Measurements from ENCODE around the gene SLC9A4. TPM values are rescaled to one million over a fixed set of nuclear protein-coding genes. Genes with fewer than 3 reads are reported as not detected.
"Not testable (repeated sequence)": the region's sequence is repeated elsewhere in the genome, so short reads cannot be mapped to it uniquely, and the experiment has no call there.

SLC9A4 gene
- total RNA-seq, 1 donor from 2014 or later = 7.9 TPM

DNA sequence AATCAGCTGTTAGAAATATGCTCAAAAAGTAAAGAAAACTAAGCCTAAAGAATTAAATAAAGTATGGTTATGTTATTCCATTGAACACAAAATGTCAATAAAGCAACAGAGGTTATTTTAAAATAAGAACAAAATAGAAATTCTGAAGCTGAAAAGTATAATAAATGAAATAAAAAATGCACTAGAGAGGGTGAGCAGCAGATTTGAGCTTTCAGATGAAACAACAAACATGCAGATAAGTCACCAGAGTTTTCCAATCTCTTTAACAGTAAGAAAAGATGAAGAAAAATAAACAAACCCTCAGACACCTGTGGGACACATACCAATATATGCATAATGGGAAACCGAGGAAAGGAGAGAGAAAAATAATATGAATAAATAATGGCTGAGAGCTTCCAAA is 76.0 kb downstream of the SLC9A4 start:
- DNase-seq (ENCODE audit: extremely low spot score, unreplicated experiment) = no peak
- H3K4me1 Mint-ChIP-seq (ENCODE audit: unreplicated experiment) = no peaks in the 10 kb centered on the region
- H3K27ac Mint-ChIP-seq = no peak overlapping the region
- no peaks in the 10 kb centered on the region for H3K27me3 Mint-ChIP-seq
- no peaks in the 10 kb centered on the region for H3K36me3 Mint-ChIP-seq
- TF ChIP-seq, protein P1, sequence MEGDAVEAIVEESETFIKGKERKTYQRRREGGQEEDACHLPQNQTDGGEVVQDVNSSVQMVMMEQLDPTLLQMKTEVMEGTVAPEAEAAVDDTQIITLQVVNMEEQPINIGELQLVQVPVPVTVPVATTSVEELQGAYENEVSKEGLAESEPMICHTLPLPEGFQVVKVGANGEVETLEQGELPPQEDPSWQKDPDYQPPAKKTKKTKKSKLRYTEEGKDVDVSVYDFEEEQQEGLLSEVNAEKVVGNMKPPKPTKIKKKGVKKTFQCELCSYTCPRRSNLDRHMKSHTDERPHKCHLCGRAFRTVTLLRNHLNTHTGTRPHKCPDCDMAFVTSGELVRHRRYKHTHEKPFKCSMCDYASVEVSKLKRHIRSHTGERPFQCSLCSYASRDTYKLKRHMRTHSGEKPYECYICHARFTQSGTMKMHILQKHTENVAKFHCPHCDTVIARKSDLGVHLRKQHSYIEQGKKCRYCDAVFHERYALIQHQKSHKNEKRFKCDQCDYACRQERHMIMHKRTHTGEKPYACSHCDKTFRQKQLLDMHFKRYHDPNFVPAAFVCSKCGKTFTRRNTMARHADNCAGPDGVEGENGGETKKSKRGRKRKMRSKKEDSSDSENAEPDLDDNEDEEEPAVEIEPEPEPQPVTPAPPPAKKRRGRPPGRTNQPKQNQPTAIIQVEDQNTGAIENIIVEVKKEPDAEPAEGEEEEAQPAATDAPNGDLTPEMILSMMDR (conservative IDR thresholded peaks at IDR 0.05) = no peak
- H3K9me3 Mint-ChIP-seq = peaks cover 9% of the 10 kb centered on the region
- H3K4me3 Mint-ChIP-seq = no peak overlapping the region

DNA sequence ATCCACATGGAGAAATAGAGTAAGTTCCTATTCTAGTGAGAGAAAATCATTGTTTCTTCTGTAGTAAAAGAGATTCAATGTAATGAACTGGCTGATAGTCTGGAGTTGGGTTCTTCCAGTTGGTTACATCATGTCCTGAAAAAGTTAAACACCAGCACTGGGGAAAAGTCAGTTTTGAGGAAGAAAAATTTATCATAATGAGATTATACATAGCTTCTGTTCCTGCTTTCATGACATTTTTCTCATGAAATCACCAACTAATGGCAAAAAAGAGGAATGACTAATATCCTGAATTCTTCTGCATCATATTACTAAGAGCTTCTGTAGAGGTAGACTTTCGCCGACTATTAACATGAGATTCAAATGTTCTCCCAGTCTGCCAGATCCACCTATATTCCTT is 77.1 kb downstream of the SLC9A4 start:
- H3K9me3 Mint-ChIP-seq = peaks cover 9% of the 10 kb centered on the region
- no peak overlapping the region for H3K27ac Mint-ChIP-seq
- no peak overlapping the region for H3K4me3 Mint-ChIP-seq
- TF ChIP-seq, protein P1 (conservative IDR thresholded peaks at IDR 0.05) = no peak
- no peaks in the 10 kb centered on the region for H3K4me1 Mint-ChIP-seq (ENCODE audit: unreplicated experiment)
- H3K27me3 Mint-ChIP-seq = no peaks in the 10 kb centered on the region
- H3K36me3 Mint-ChIP-seq = no peaks in the 10 kb centered on the region
- DNase-seq (ENCODE audit: extremely low spot score, unreplicated experiment) = no peak

DNA sequence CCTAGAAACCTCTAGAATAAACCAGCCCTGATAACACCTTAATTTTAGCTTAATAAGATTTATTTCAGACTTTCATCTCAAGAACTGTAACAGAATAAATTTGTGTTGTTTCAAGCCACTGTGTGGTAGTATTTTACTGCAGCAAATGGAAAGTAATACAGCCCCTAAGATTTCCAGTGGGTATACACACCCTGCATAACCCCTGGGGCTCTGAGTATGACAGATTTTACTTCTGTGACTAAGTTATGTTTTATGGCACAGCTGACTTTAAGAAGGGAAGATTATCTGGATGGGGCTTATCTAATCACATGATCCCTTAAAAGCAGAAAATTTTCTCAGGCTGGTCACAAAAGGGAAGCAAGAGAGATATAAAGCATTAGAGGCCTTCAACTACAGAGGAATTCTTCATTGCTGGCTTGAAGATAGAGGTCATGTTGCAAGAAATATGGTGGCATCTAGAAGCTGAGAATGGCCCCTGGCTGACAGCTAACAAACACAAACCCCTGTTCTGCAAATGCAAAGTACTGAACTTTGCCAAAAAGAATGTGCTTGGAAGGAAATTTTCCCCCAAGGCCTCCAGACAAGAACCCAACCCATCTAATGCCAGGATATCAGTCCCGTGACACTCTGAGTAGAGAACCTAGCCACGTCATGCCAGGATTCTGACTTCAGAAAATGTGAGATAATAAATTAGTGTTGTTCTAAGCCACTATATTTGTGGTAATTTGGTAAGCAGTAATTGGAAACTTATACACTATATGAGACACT is 78.5 kb downstream of the SLC9A4 start:
- TF ChIP-seq, protein P1 (conservative IDR thresholded peaks at IDR 0.05) = no peak
- no peaks in the 10 kb centered on the region for H3K27me3 Mint-ChIP-seq
- no peaks in the 10 kb centered on the region for H3K36me3 Mint-ChIP-seq
- no peak overlapping the region for H3K27ac Mint-ChIP-seq
- H3K4me3 Mint-ChIP-seq = no peak overlapping the region
- H3K9me3 Mint-ChIP-seq = peaks cover 9% of the 10 kb centered on the region
- no peaks in the 10 kb centered on the region for H3K4me1 Mint-ChIP-seq (ENCODE audit: unreplicated experiment)
- DNase-seq (ENCODE audit: extremely low spot score, unreplicated experiment) = no peak

DNA sequence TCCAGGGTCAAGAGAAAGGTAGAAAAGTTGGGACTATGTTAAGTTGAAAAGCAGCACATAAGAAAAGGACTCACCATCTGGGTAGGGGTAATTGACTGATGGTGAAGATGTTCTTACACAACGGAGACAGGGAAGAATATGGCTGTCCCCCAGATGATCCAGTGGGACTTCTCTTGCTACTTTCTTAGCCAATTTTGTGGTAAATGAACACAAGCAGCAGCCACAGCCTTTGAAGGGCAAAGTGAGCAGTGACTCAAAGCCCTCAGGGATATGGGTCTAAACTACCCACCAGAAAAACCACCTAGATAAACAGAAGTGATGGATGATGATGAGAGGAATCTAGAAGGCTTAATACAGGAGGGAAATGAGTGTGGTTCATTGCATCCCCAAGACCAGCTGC is 80.6 kb downstream of the SLC9A4 start:
- H3K36me3 Mint-ChIP-seq = no peaks in the 10 kb centered on the region
- DNase-seq (ENCODE audit: extremely low spot score, unreplicated experiment) = no peak
- H3K27ac Mint-ChIP-seq = no peak overlapping the region
- no peaks in the 10 kb centered on the region for H3K4me1 Mint-ChIP-seq (ENCODE audit: unreplicated experiment)
- no peaks in the 10 kb centered on the region for H3K27me3 Mint-ChIP-seq
- peaks cover 4% of the 10 kb centered on the region for H3K9me3 Mint-ChIP-seq
- TF ChIP-seq, protein P1 (conservative IDR thresholded peaks at IDR 0.05) = no peak
- no peak overlapping the region for H3K4me3 Mint-ChIP-seq

DNA sequence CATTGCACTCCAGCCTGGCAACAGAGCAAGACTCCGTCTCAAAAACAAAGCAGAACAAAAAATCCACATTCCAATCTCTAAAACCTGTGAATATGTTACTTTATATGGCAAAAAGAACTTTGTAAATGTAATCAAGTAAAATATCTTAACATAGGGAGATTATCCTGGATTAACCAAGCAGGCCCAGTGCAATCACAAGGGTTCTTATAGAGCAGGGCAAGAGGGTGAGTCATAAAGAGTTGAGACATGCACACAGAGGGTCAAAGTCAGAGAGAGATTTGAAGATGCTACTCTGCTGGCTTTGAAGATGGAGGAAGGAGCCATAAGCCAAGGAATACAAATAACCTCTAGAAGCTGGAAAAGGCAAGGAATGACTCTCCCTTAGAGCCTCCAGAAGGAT is 85.4 kb downstream of the SLC9A4 start:
- Mint-ChIP-seq H3K36me3 (no peaks in the 10 kb centered on the region), H3K4me1 (ENCODE audit: unreplicated experiment) (no peaks in the 10 kb centered on the region), H3K27me3 (no peaks in the 10 kb centered on the region), H3K4me3 (no peak overlapping the region), H3K9me3 (peaks cover under 1% of the 10 kb centered on the region), H3K27ac (no peak overlapping the region)
- no peak for DNase-seq (ENCODE audit: extremely low spot score, unreplicated experiment)
- TF ChIP-seq, protein P1 (conservative IDR thresholded peaks at IDR 0.05) = no peak

DNA sequence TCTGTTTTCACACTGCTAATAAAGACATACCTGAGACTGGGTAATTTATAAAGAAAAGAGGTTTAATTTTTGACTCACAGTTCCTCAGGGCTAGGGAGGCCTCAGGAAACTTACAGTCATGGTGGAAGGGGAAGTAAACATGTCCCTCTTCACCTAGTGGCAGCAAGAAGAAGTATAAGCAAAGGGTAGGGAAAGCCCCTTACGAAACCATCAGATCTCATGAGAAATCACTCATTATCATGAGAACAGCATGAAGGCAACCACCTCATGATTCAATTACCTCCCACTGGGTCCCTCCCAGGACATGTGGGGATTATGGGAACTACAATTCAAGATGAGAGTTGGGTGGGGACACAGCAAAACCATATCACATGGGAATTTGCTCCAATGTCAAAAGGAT is 89.5 kb downstream of the SLC9A4 start:
- not testable (repeated sequence) for DNase-seq (ENCODE audit: extremely low spot score, unreplicated experiment); H3K4me1 Mint-ChIP-seq (ENCODE audit: unreplicated experiment); H3K36me3 Mint-ChIP-seq; H3K9me3 Mint-ChIP-seq; H3K4me3 Mint-ChIP-seq; H3K27ac Mint-ChIP-seq; H3K27me3 Mint-ChIP-seq

All from type B pancreatic cell (in vitro differentiated cells).